ENCODE results near the gene TXNL1. TPM values are rescaled to one million over a fixed set of nuclear protein-coding genes. Genes with fewer than 3 reads are reported as not detected.
A peak's percentile ranks its signal among the peaks of the same experiment; 100 is the strongest.

TXNL1 gene
- total and polyA plus RNA-seq, 2 of the 8 experiments (the other 6 are each of a cell fraction or from before 2014, with no cell fraction given), result 35.1 to 85.8 TPM

DNA sequence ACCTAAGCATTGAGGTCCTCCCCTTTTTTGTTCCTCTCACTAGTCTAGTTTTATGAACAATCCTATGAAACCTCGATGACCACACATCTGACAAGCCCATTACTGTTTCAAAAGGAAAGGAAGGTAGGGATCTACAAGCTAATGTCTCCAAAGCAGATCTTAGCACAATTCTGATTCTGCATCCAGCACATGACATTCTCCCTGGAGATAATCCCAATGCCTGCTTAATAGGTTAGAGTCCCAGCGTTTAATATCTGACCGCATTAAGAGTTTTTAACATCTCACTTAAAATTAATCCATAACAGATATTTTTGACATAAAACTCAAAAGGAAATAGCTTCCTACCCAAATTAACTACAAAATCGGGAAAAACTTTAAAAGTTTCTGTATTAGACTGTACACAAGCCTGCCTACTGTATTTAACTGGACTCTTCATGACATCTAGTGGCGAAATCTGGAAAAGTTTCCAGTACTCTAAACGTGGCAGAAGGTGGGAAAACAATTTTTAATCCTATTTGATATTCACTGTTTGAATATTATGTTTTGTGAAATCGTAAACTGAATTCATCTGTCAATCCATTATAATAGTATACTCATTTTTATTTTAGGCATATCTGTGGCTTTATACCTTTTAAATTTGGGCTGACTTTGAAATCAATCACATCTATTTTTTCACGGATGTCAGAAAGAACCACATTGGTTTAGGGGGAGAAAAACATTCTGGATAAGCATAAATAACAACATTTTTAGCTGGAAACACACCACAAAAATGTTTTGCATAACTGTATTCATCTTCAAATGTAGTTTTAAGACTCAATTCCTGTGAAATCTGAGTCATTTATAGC, 62.4 kb downstream of the TXNL1 start (continued):
- TF ChIP-seq, protein P1, sequence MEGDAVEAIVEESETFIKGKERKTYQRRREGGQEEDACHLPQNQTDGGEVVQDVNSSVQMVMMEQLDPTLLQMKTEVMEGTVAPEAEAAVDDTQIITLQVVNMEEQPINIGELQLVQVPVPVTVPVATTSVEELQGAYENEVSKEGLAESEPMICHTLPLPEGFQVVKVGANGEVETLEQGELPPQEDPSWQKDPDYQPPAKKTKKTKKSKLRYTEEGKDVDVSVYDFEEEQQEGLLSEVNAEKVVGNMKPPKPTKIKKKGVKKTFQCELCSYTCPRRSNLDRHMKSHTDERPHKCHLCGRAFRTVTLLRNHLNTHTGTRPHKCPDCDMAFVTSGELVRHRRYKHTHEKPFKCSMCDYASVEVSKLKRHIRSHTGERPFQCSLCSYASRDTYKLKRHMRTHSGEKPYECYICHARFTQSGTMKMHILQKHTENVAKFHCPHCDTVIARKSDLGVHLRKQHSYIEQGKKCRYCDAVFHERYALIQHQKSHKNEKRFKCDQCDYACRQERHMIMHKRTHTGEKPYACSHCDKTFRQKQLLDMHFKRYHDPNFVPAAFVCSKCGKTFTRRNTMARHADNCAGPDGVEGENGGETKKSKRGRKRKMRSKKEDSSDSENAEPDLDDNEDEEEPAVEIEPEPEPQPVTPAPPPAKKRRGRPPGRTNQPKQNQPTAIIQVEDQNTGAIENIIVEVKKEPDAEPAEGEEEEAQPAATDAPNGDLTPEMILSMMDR (IDR thresholded peaks at IDR 0.05; ENCODE audit: control extremely low read depth in 1 of 3, insufficient read depth in 1 of 3, low read depth in 1 of 3, low read length in 3 of 3), result peak in 2 of 3 experiments; percentile 41 to 51; a peak in 2 of 4 replicates
- TF ChIP-seq BCL11A (IDR thresholded peaks at IDR 0.05; ENCODE audit: low read depth in 2 of 2, low read length in 2 of 2) (no peak), GABPA (IDR thresholded peaks at IDR 0.05; ENCODE audit: borderline replicate concordance, insufficient read depth, low read length) (no peak), BRCA1 (IDR thresholded peaks at IDR 0.05; ENCODE audit: low read depth, low read length) (no peak), RNF2 (IDR thresholded peaks at IDR 0.05; ENCODE audit: borderline replicate concordance, low read depth, low read length, missing control alignments, poor library complexity, severe bottlenecking) (no peak)
- TF ChIP-seq, protein P2, sequence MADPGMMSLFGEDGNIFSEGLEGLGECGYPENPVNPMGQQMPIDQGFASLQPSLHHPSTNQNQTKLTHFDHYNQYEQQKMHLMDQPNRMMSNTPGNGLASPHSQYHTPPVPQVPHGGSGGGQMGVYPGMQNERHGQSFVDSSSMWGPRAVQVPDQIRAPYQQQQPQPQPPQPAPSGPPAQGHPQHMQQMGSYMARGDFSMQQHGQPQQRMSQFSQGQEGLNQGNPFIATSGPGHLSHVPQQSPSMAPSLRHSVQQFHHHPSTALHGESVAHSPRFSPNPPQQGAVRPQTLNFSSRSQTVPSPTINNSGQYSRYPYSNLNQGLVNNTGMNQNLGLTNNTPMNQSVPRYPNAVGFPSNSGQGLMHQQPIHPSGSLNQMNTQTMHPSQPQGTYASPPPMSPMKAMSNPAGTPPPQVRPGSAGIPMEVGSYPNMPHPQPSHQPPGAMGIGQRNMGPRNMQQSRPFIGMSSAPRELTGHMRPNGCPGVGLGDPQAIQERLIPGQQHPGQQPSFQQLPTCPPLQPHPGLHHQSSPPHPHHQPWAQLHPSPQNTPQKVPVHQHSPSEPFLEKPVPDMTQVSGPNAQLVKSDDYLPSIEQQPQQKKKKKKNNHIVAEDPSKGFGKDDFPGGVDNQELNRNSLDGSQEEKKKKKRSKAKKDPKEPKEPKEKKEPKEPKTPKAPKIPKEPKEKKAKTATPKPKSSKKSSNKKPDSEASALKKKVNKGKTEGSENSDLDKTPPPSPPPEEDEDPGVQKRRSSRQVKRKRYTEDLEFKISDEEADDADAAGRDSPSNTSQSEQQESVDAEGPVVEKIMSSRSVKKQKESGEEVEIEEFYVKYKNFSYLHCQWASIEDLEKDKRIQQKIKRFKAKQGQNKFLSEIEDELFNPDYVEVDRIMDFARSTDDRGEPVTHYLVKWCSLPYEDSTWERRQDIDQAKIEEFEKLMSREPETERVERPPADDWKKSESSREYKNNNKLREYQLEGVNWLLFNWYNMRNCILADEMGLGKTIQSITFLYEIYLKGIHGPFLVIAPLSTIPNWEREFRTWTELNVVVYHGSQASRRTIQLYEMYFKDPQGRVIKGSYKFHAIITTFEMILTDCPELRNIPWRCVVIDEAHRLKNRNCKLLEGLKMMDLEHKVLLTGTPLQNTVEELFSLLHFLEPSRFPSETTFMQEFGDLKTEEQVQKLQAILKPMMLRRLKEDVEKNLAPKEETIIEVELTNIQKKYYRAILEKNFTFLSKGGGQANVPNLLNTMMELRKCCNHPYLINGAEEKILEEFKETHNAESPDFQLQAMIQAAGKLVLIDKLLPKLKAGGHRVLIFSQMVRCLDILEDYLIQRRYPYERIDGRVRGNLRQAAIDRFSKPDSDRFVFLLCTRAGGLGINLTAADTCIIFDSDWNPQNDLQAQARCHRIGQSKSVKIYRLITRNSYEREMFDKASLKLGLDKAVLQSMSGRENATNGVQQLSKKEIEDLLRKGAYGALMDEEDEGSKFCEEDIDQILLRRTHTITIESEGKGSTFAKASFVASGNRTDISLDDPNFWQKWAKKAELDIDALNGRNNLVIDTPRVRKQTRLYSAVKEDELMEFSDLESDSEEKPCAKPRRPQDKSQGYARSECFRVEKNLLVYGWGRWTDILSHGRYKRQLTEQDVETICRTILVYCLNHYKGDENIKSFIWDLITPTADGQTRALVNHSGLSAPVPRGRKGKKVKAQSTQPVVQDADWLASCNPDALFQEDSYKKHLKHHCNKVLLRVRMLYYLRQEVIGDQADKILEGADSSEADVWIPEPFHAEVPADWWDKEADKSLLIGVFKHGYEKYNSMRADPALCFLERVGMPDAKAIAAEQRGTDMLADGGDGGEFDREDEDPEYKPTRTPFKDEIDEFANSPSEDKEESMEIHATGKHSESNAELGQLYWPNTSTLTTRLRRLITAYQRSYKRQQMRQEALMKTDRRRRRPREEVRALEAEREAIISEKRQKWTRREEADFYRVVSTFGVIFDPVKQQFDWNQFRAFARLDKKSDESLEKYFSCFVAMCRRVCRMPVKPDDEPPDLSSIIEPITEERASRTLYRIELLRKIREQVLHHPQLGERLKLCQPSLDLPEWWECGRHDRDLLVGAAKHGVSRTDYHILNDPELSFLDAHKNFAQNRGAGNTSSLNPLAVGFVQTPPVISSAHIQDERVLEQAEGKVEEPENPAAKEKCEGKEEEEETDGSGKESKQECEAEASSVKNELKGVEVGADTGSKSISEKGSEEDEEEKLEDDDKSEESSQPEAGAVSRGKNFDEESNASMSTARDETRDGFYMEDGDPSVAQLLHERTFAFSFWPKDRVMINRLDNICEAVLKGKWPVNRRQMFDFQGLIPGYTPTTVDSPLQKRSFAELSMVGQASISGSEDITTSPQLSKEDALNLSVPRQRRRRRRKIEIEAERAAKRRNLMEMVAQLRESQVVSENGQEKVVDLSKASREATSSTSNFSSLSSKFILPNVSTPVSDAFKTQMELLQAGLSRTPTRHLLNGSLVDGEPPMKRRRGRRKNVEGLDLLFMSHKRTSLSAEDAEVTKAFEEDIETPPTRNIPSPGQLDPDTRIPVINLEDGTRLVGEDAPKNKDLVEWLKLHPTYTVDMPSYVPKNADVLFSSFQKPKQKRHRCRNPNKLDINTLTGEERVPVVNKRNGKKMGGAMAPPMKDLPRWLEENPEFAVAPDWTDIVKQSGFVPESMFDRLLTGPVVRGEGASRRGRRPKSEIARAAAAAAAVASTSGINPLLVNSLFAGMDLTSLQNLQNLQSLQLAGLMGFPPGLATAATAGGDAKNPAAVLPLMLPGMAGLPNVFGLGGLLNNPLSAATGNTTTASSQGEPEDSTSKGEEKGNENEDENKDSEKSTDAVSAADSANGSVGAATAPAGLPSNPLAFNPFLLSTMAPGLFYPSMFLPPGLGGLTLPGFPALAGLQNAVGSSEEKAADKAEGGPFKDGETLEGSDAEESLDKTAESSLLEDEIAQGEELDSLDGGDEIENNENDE (IDR thresholded peaks at IDR 0.05; ENCODE audit: insufficient replicate concordance, low read length), result no peak

Data from H1 (cell line).